HG03460 (cell line): ENCODE results near the gene RNF166.

Experiments used
- ATAC-seq: cut with Tn5 transposase; IDR thresholded peaks from one replicate; pipeline ENCODE4 v1.9.1; 2021; ENCODE audit not compliant: unreplicated experiment

The RNF166 gene

GRCh38 chr16:88724855-88725555 is 18.8 kb upstream of the RNF166 start:
- ATAC-seq = no peak

DNA sequence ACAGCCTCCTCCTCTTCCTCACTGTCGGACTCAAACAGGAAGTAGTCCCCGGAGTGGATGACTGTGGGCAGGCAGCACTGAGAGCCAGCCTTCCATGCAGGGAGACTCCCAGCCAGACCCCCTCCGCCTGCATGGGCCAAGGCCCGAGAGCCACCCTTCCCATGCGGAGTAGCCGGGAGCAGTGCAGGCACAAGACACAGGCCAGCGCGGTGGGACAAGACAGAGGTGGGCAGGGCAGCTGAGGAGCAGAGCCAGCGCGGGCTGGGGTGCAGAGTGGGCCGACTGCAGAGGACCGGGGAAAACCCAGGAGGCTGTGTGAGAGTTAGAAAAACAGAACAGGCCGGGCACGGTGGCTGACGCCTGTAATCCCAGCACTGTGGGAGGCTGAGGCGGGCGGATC is 17.7 kb upstream of the RNF166 start:
- ATAC-seq = no peak

GRCh38 chr16:88723507-88723887 is 17.3 kb upstream of the RNF166 start:
- ATAC-seq = no peak

DNA sequence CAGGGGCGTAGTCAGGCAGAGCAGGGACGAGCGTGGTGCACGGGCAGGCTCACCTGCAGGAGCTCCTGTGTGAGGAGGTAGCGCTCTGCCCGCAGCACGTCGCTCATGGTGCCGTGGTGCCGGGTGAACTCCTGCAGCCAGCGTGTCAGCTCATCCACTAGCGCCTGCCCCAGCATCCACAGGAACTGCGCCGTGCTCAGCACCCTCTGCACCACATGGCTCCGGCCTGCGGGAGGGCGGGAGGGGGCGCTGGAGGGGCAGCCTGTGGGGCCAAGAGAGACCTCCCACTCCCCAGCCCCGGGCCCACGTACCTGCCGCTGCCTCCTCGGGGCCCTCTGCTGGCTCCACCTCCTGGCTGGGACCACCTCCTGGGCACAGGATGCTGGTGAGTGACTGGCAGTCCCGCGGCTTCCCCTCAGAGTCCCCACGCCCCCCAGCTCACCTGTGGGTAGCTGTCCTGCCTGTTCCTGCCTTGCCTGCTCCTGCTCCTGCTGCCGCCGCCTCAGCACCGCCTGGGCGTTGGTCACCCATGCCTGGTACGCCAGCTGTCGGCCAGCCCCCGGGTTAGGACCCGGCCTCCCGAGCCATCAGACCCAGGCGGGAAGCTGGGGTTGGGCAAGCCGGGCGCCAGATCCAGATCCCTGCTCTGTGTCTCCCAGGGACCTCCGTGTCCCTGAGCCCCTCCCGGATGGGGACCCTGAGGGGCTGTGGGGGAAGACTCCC is 16.7 kb upstream of the RNF166 start:
- no peak for ATAC-seq

- no peak for ATAC-seq
Measured at GRCh38 chr16:88721815-88722755, 15.9 kb upstream of the RNF166 start.

DNA sequence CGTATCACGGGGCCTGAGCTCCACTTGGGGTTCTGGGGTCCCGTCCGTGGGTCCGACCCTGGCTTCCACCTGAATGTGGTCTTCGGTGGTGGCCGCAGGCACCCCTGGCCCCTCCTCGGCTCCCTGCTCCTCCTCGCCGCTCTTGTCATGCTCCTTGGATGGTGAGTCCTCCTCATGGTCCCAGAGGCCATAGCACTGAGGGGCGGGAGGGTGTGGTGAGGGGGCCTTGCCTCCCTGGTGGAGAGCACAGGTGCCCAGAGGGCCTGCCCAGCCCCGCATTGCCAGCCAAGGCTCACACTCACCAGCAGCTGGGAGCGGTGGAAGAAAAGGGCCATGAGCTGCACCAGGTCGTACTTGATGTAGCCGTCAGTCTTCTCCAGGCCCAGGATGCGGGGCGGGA is 15.0 kb upstream of the RNF166 start:
- no peak for ATAC-seq

DNA sequence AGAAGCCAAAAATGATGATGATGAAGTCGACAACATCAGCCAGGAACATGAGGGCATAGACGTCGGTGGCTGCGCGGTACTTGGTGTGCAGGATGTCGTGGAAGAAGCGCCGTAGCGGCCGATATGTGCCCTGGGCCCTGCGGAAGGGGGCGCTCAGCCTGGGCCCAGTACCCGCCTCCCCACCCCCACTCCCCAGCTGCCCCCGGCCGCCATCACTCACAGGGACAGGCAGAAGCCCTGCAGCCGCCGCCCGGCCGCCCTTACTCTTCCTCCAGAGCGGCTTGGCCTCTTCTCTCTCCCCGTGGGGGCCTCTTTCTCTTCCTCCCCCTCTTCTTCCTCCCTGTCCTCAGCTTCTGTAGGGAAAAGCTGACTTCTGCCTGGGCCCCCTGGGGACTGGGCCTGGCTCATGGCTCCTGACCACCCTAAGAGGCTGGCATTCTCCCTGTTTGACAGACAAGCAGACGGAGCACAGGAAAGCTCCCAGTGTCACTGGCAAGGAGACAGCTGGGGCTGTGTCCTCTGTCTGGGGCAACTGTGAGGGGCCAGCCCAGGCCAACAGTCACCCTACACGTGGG is 14.3 kb upstream of the RNF166 start:
- ATAC-seq = no peak

- no peak for ATAC-seq
Measured at GRCh38 chr16:88719933-88720296, 13.7 kb upstream of the RNF166 start.

GRCh38 chr16:88719267-88719932 is 13.2 kb upstream of the RNF166 start:
- ATAC-seq = no peak

DNA sequence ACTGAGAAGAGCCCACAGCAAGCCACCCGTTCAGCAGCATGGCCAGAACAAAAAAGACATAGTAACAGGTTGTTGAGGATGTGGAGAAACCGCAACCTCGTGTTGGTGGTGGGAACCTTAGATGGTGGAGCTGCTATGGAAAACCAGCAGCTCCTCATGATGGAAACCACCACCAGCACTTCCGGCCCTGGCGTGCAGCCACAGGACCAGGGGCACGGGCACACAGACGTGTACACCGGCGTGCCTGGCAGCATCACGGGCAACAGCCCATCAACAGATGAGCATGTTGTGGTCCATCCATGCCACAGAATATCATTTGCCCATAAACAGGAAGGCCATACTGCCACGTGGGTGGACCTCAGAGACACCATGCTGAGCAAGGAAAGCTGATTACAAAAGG is 12.0 kb upstream of the RNF166 start:
- ATAC-seq = no peak

- no peak for ATAC-seq
Measured at GRCh38 chr16:88716601-88717001, 10.4 kb upstream of the RNF166 start.

GRCh38 chr16:88716201-88716600 is 10.0 kb upstream of the RNF166 start:
- ATAC-seq = no peak

DNA sequence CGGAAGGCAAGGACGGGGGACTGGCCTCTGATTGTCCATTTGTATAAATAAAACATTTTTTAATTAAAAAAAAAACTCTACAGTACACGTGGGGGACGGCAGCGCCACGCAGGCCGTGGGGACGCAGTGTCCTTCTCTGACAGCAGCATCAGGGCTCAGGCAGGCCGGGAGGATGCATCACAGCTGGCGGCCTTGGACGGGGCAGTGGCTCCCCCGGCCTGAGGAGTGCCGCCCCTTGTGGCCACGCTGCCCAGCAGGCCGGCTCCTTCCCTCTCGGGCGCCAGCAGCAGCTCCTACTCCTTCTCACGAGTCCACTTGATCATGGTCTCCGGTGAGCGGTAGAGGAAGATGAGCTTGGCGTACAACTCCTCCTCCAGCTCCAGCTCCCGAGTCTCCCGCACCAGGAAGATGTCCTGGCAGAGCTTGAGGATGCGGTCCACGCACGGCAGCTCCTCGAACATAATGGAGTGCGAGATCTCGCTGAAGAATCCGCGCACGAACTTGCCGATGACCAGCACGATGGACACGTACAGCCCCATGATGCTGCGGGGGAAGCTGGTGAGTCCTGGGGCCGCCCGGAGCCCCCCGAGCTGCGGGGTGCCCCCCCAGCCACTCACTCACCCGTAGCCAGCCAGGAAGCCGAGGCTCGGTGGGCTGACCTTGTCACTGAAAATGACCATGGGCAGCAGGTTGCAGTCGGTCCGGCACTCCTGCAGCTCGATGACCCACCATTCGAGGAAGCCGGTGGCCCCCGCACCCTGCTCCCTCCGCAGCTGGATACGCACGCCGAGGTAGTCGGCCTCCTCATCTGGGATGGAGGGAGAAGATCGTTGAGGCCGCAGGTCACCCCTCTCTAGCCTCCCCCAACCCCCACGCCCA is 9.3 kb upstream of the RNF166 start:
- ATAC-seq = no peak

DNA sequence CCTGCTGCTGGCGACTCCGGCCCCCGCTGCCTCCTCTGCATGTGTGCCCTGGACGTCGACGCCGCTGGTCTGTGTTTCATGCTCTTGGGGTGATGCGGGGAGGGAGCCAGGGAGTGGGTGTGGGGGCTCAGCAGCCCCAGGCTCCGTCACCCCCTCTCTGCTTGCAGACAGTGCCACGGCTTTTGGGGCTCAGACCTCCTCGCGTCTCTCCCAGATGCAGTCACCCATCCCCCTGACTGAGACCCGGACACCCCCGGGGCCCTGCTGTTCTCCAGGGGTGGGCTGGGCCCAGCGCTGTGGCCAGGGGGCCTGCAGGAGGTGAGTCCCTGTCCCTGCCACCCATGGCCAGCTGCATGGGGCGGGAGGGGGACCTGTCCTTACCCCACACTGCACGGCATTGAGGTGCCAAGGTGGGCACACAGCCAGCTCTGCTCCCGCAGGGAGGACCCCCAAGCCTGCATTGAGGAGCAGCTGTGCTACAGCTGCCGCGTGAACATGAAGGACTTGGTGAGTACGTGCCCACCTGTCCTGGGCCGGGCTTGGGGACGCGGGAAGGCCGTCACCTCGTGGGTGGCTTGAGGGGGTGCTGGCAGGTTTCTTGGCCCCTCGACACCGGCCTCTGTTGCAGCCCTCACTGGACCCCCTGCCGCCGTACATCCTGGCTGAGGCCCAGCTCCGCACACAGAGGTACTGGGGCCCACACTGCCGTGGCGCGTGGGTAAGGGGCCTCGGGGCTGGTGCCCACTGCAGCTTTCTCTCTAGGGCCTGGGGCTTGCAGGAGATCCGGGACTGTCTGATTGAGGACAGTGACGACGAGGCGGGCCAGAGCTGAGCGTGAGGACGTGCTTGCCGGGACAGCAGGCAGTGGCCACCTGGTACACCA is 8.5 kb upstream of the RNF166 start:
- no peak for ATAC-seq

DNA sequence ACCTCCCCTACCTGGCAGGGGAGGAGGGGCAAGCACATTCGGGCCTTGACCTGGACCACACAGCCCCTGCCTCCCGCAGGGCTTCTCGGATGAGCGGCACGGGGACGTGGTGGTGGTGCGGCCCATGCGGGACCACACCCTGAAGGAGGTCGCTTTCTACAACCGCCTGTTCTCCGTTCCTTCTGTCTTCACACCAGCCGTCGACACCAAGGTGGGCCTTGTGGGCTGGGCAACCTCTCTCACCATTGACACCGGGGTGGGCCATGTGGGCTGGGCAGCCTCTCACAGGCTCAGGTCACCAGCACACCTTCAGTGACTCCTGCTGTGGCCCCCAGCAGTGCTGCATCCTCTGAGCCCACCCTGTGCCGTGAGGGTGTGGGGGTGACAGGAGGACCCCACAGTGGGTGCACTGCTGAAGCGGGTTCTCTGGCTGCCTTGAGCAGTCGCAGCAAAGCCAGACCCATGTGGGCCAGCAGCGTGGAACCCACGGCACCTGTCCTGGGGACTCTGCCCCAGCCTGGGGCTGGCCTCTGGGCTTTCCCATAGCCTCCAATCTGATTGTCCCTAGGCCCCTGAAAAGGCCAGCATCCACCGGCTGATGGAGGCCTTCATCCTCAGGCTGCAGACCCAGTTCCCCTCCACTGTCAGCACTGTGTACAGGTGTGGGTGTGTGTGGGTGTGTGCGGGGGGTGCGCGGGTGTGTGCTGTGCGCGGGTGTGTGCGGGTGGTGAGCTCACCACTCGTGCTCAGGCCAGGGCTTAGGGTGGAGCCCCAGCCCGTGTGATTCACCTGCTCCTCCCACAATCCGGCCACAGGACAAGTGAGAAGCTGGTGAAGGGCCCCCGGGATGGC is 7.6 kb upstream of the RNF166 start:
- ATAC-seq = no peak

DNA sequence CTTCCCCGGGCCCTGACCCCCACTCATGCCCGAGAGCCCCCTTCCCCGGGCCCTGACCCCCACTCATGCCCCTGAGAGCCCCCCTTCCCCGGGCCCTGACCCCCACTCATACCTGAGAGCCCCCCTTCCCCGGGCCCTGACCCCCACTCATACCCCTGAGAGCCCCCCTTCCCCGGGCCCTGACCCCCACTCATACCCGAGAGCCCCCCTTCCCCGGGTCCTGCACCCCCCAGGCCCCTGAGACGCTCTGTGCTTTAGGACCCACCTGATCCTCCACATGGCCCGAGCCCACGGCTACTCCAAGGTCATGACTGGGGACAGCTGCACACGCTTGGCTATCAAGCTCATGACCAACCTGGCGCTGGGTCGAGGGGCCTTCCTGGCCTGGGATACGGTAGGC is 6.8 kb upstream of the RNF166 start:
- no peak for ATAC-seq

GRCh38 chr16:88712362-88712979 is 6.3 kb upstream of the RNF166 start:
- no peak for ATAC-seq
